GM21367 (cell line): ENCODE data around the gene CUBN.

Source experiments
- ATAC-seq: cut with Tn5 transposase; IDR thresholded peaks from one replicate; pipeline ENCODE4 v1.9.1; 2021; ENCODE audit not compliant: unreplicated experiment

The CUBN gene

GRCh38 chr10:16954280-16955030, 175.2 kb downstream of the CUBN start:
- no peak for ATAC-seq

GRCh38 chr10:16953270-16953669, 176.3 kb downstream of the CUBN start:
- ATAC-seq = no peak

- ATAC-seq = no peak
Observed at GRCh38 chr10:16952610-16953009, 177.0 kb downstream of the CUBN start.

GRCh38 chr10:16952080-16952479, 177.5 kb downstream of the CUBN start:
- ATAC-seq = no peak

DNA sequence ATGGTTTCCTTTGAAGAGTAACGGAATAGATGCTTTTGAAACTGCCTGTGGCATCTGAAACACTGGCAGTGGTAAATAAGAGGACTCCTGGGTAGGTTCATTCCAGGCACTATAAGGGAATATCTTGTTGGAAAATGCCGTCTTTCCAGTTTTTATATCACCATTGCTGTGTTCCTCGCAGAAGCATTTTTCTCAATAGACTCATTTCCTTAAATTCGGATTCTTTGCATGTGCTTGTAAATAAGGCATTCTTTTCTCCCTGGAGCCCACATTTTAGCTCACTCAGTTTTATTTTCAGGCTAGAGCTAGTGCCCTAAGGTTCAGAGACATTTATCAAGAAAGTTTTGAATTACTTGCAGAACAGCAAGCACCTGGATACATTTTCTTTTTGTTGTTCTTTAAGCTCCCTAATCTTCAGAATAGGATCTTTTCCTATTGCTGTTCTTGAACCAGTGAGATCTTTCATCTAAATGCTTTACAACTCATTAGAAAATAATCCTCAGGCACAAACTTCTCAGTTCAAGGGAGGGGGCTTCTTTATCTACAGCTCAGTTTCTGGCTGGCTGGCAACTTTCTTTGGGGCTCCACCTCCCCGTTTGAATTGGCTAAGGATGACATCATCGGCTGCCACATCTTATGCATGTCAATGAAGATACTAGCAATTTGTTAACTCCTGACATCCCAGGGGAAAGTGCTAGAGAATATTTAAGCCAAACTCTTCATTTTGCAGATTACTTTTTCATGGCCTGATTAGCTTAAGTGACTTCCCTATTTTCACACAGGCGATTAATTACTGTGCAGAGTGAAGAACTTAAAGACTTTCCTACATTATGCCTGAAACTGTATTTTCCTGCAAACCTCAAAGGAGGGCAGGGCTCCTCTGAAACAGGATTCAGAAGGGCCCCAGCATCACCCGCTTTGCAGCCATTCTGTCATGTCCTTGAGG, 178.7 kb downstream of the CUBN start:
- no peak for ATAC-seq

GRCh38 chr10:16949816-16950215, 179.8 kb downstream of the CUBN start:
- no peak for ATAC-seq

DNA sequence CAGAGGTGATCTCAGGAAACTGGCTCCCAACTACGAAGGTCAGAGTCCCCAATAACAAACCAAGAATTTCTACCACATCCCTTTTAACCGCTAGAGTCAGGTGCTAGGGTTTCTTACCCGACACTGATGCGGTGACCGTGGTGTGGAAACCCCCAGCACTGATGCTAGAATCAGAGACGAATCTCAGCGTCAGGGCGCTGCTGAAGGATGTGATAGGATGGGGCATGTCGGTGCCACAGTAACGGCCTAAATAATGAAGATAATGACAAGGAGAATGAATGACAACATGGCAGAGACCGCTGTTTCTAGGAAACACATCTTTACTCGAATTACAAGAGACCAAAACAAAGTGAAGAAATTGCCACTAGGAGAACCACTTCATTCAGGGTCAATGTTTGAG, 181.2 kb downstream of the CUBN start:
- no peak for ATAC-seq

DNA sequence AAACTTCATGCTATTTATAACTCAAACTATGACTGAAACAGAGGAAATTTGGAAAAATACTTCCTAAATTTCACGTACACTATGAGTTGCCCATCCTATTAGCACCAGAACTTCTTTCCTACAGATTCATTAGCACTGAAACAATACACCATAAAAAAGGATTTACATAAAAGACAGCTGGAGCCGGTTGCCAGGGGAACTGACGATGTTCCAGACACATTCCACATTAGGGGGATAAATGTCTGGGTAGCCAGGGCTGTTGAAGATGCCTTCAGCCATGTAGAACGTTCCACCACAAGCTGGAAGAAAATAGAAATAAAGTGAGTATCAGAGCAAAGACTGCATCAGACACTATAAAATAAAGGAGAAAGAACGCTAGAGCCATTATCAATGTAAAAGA, 182.5 kb downstream of the CUBN start:
- ATAC-seq = no peak

DNA sequence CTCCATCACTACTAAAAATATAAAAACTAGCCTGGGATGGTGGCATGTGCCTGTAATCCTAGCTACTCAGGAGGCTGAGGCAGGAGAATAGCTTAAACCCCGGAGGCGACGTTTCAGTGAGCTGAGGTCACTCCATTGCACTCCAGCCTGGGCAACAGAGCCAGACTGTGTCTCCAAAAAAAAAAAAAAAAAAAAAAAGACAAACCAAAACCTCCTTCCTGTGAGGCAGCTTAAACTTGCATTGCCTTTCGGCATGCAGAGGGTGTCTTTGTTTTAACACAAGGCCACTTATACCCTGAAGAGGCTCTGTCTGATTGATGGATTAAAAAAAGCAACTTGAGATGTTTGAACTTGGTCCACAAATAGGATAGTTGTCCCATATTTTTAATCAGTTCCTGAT, 184.0 kb downstream of the CUBN start:
- no peak for ATAC-seq

DNA sequence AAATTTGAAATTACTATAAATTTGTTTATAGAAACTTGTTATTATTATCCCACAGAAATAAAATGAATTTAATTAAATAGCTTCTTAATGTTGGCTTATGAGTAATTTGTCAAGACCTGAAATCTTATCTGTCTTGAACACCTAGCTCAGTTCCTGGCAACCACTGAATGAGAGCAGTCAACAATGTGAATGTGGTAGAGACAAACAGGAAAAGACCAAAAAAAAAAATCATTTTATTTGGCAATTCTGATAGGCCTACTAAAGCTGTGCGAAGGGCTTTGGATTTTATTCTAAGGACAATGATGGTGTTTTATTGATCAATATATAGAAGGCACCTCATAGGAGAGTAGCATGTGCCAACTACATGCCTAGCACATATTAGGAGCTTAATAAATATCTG, 184.6 kb downstream of the CUBN start:
- ATAC-seq = no peak

DNA sequence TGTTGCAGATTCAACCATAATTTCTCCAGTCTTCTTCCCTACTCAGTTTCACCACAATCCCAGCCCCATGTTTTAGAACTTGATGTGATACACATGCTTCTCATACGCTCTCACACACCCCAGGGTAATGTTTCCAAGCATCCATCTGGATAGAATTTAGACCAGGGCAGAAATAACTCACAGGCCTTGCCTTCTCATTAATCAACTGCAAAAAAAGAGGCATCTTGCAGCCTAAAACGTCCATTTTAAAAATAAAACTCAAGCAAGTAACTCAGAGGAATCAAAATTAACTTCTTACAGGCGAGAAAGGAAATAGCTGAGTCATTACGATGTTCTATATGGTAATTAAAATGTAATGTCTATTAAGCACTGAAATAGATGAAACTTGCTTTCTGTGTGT, 185.2 kb downstream of the CUBN start:
- ATAC-seq = no peak

GRCh38 chr10:16943295-16944285, 186.0 kb downstream of the CUBN start:
- no peak for ATAC-seq

DNA sequence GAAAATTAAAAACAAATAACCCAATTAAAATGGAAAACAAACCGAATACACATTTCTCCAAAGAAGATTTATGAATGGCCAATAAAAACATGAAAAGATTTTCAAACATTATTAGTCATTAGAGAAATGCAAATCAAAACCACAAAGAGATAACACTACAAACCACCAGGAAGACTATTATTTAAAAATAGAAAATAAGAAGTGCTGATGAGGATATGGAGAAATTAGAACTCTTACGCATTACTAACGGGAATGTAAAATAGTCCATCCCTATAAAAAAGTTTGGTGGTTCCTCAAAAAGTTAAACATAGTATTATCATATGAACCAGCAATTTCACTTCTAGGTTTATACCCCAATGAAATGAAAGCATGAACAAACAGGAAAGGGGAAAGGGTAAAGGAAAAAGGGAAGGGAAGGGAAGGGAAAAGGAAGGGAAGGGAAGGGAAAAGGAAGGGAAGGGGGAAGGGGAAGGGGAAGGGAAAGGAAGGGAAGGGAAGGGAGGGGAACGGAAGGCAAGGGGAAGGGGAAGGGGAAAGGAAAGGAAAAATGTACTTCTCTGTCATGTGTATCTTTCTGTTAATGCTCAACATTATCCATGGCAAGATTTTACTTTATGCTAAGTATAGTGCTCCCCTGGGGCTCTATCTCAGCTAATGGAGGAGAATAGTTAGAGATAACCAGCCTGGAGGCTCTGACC, 187.1 kb downstream of the CUBN start:
- ATAC-seq = no peak

DNA sequence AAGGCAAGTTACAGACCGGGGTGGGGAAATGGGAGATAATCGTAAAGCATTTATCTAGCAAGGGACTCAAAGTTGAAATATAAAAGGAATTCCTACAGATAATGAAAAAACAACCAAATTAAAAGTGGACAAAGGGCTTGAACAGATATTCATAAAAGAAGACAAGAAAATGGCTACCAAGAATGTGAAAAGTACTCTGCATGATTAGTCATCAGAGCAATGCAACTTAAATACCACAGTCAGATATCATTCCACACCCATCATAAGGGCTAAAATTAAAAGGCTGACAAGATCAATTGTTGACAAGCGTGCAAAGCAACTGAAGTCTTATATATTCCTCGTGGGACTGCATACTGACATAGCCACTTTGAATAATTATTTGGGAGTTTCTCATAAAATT, 187.7 kb downstream of the CUBN start:
- ATAC-seq = no peak

GRCh38 chr10:16941067-16941466, 188.5 kb downstream of the CUBN start:
- no peak for ATAC-seq

DNA sequence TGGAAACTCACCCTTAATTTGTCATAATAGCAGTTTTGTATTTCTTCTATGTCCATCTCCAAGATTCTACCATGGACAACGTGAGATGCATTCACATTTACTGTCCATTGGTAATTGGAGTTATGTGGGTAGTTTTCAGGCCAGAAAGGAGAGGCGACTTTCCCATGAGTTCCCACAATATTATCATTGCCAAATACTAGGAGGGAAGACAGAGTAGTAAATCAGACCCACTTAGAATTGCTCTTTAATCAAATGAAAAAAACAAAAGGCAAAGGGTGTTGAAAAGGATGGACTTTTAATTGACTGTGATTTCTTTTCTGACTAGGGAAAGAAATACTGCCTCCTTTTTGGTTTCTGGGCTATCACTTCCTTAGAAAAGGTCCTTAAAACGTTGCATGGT, 190.7 kb downstream of the CUBN start:
- no peak for ATAC-seq

GRCh38 chr10:16934461-16934860, 195.2 kb downstream of the CUBN start:
- no peak for ATAC-seq

DNA sequence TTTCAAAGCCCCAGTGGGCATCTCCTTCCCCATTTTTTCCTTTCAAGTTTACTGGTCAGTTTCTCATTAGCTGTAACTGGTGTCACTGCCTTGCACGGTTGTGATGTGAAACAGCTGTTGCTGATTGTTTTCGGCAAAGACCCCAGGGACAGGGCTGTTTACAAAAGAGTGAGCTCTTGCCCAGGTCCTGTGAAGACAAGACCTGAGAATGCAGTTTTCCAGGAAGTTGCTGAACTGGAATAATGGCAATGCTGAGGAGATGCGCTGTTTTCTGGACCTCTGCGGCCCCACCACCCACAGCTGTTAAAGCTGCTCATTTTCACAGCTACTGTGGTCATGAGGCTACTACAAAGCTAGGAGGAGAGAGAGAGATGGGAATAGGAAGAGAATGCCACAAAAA, 195.8 kb downstream of the CUBN start:
- no peak for ATAC-seq

GRCh38 chr10:16931930-16932329, 197.7 kb downstream of the CUBN start:
- no peak for ATAC-seq

GRCh38 chr10:16930540-16930939, 199.1 kb downstream of the CUBN start:
- no peak for ATAC-seq
